Activated CD4-positive, alpha-beta memory T cell treated with anti-CD3 and anti-CD28 coated beads for 36 hours (primary cell): ENCODE measurements around the gene RYR2. TPM values are rescaled to one million over a fixed set of nuclear protein-coding genes. Genes with fewer than 3 reads are reported as not detected.
"Not testable (repeated sequence)": the region's sequence is repeated elsewhere in the genome, so short reads cannot be mapped to it uniquely, and the experiment has no call there.

Experiments
- CTCF ChIA-PET: fragments of 350-600 bp; sonication (Branson Sonifier 250); formaldehyde crosslinking; loops from one replicate; lab custom pipeline; 2021; ENCODE audit warnings: antibody characterized with exemption, inconsistent platforms; lab: Charles Lee
- POLR2A ChIA-PET: fragments of 350-600 bp; sonication (Branson Sonifier 250); formaldehyde crosslinking; loops from one replicate; lab custom pipeline; 2021; ENCODE audit warnings: antibody characterized with exemption; lab: Charles Lee
- DNase-seq: peaks from one replicate; pipeline ENCODE4 v3.0.0-alpha.2; 2020
- H3K27ac Mint-ChIP-seq: one replicate; pipeline ENCODE4 v1.8.0; 2021; ENCODE audit warnings: mixed read lengths
- H3K27me3 Mint-ChIP-seq: one replicate; pipeline ENCODE4 v1.8.0; 2021; ENCODE audit warnings: mixed read lengths
- H3K36me3 Mint-ChIP-seq: one replicate; pipeline ENCODE4 v1.8.0; 2021; ENCODE audit warnings: mixed read lengths
- H3K4me1 Mint-ChIP-seq: one replicate; pipeline ENCODE4 v1.8.0; 2021; ENCODE audit warnings: low read depth, mixed read lengths
- H3K4me3 Mint-ChIP-seq: one replicate; pipeline ENCODE4 v1.8.0; 2021; ENCODE audit warnings: mild to moderate bottlenecking, mixed read lengths
- H3K9me3 Mint-ChIP-seq: one replicate; pipeline ENCODE4 v1.8.0; 2021; ENCODE audit warnings: mixed read lengths
- intact Hi-C: fragments of 100-400 bp; cut with micrococcal nuclease; formaldehyde crosslinking; loops from one replicate; pipeline ENCODE4 v1.15.1; 2023
- total RNA-seq, 2 experiments: library from RNA; stranded (reverse); gene quantifications; one replicate each; pipeline ENCODE4 v1.2.3, GENCODE V29; 2021

The RYR2 gene
- total RNA-seq, 2 experiments from 2014 or later = 0.02 TPM

GRCh38 chr1:237267743-237268142 is 225.8 kb downstream of the RYR2 start:
- Mint-ChIP-seq H3K36me3 (no peaks in the 10 kb centered on the region), H3K9me3 (no peaks in the 10 kb centered on the region), H3K4me3 (no peak overlapping the region), H3K27me3 (peaks cover 8% of the 10 kb centered on the region), H3K27ac (no peak overlapping the region), H3K4me1 (peaks cover 15% of the 10 kb centered on the region)
- intact Hi-C loops = loop anchor here (5.0 kb wide), 1 partner anchor 240 kb away; no protein-coding TSS in a partner anchor
- CTCF ChIA-PET = no interaction called here
- DNase-seq = no peak
- POLR2A ChIA-PET = no interaction called here

- H3K4me1 Mint-ChIP-seq = peaks cover 15% of the 10 kb centered on the region
- no peak overlapping the region for H3K27ac Mint-ChIP-seq
- POLR2A ChIA-PET = no interaction called here
- intact Hi-C loops = loop anchor here (5.0 kb wide), 1 partner anchor 237 kb away; no protein-coding TSS in a partner anchor
- no peaks in the 10 kb centered on the region for H3K9me3 Mint-ChIP-seq
- CTCF ChIA-PET = no interaction called here
- DNase-seq = no peak
- H3K4me3 Mint-ChIP-seq = no peak overlapping the region
- H3K27me3 Mint-ChIP-seq = peaks cover 7% of the 10 kb centered on the region
- no peaks in the 10 kb centered on the region for H3K36me3 Mint-ChIP-seq
Observed at GRCh38 chr1:237269938-237270337, 228.0 kb downstream of the RYR2 start.

GRCh38 chr1:237270353-237270752 is 228.4 kb downstream of the RYR2 start:
- peaks cover 15% of the 10 kb centered on the region for H3K4me1 Mint-ChIP-seq
- intact Hi-C loops = no loop called here
- CTCF ChIA-PET = no interaction called here
- no peaks in the 10 kb centered on the region for H3K36me3 Mint-ChIP-seq
- H3K27ac Mint-ChIP-seq = no peak overlapping the region
- DNase-seq = no peak
- H3K4me3 Mint-ChIP-seq = no peak overlapping the region
- H3K9me3 Mint-ChIP-seq = no peaks in the 10 kb centered on the region
- POLR2A ChIA-PET = no interaction called here
- peaks cover 6% of the 10 kb centered on the region for H3K27me3 Mint-ChIP-seq

GRCh38 chr1:237277994-237278393 is 236.0 kb downstream of the RYR2 start:
- H3K27ac Mint-ChIP-seq, DNase-seq, POLR2A ChIA-PET, H3K36me3 Mint-ChIP-seq, CTCF ChIA-PET, H3K4me3 Mint-ChIP-seq, H3K9me3 Mint-ChIP-seq, intact Hi-C loops, H3K27me3 Mint-ChIP-seq, H3K4me1 Mint-ChIP-seq: not testable (repeated sequence)

GRCh38 chr1:237279629-237280028 is 237.6 kb downstream of the RYR2 start:
- DNase-seq = no peak
- H3K27me3 Mint-ChIP-seq = peaks cover 2% of the 10 kb centered on the region
- no peaks in the 10 kb centered on the region for H3K9me3 Mint-ChIP-seq
- no peak overlapping the region for H3K27ac Mint-ChIP-seq
- no peaks in the 10 kb centered on the region for H3K4me1 Mint-ChIP-seq
- ChIA-PET POLR2A (no interaction called here), CTCF (no interaction called here)
- intact Hi-C loops = no loop called here
- H3K36me3 Mint-ChIP-seq = no peaks in the 10 kb centered on the region
- H3K4me3 Mint-ChIP-seq = no peak overlapping the region

- no peaks in the 10 kb centered on the region for H3K9me3 Mint-ChIP-seq
- ChIA-PET POLR2A (no interaction called here), CTCF (interaction anchor here (0.6 to 0.7 kb wide), 2 partner anchors 9 to 16 kb away, joined by 3 read pairs; no protein-coding TSS in a partner anchor)
- H3K27ac Mint-ChIP-seq = no peak overlapping the region
- no peak for DNase-seq
- H3K4me3 Mint-ChIP-seq = no peak overlapping the region
- no peaks in the 10 kb centered on the region for H3K36me3 Mint-ChIP-seq
- peaks cover 2% of the 10 kb centered on the region for H3K27me3 Mint-ChIP-seq
- intact Hi-C loops = no loop called here
- H3K4me1 Mint-ChIP-seq = no peaks in the 10 kb centered on the region
Observed at GRCh38 chr1:237281481-237281880, 239.5 kb downstream of the RYR2 start.

- Mint-ChIP-seq H3K27ac (no peak overlapping the region), H3K4me3 (no peak overlapping the region), H3K27me3 (peaks cover 2% of the 10 kb centered on the region), H3K36me3 (no peaks in the 10 kb centered on the region), H3K9me3 (no peaks in the 10 kb centered on the region), H3K4me1 (no peaks in the 10 kb centered on the region)
- intact Hi-C loops = no loop called here
- CTCF ChIA-PET = no interaction called here
- no peak for DNase-seq
- POLR2A ChIA-PET = no interaction called here
Observed at GRCh38 chr1:237282208-237282783, 240.3 kb downstream of the RYR2 start.

- peaks cover 8% of the 10 kb centered on the region for H3K27me3 Mint-ChIP-seq
- H3K36me3 Mint-ChIP-seq = no peaks in the 10 kb centered on the region
- no peak overlapping the region for H3K4me3 Mint-ChIP-seq
- ChIA-PET POLR2A (no interaction called here), CTCF (no interaction called here)
- no peak overlapping the region for H3K27ac Mint-ChIP-seq
- H3K9me3 Mint-ChIP-seq = no peaks in the 10 kb centered on the region
- intact Hi-C loops = no loop called here
- no peaks in the 10 kb centered on the region for H3K4me1 Mint-ChIP-seq
- DNase-seq = no peak
Observed at GRCh38 chr1:237287876-237288521, 246.0 kb downstream of the RYR2 start.

GRCh38 chr1:237293804-237294203 is 251.8 kb downstream of the RYR2 start:
- DNase-seq = no peak
- ChIA-PET POLR2A (no interaction called here), CTCF (no interaction called here)
- Mint-ChIP-seq H3K36me3 (no peaks in the 10 kb centered on the region), H3K4me3 (no peak overlapping the region), H3K27me3 (peaks cover 6% of the 10 kb centered on the region), H3K27ac (no peak overlapping the region), H3K4me1 (no peaks in the 10 kb centered on the region), H3K9me3 (no peaks in the 10 kb centered on the region)
- intact Hi-C loops = no loop called here

GRCh38 chr1:237296861-237297260 is 254.9 kb downstream of the RYR2 start:
- no peaks in the 10 kb centered on the region for H3K4me1 Mint-ChIP-seq
- ChIA-PET POLR2A (no interaction called here), CTCF (no interaction called here)
- H3K9me3 Mint-ChIP-seq = no peaks in the 10 kb centered on the region
- H3K27ac Mint-ChIP-seq = no peak overlapping the region
- intact Hi-C loops = no loop called here
- no peak overlapping the region for H3K4me3 Mint-ChIP-seq
- H3K27me3 Mint-ChIP-seq = no peaks in the 10 kb centered on the region
- no peak for DNase-seq
- no peaks in the 10 kb centered on the region for H3K36me3 Mint-ChIP-seq

- POLR2A ChIA-PET = no interaction called here
- Mint-ChIP-seq H3K36me3 (no peaks in the 10 kb centered on the region), H3K27me3 (peaks cover 2% of the 10 kb centered on the region)
Observed at GRCh38 chr1:237300642-237301041, 258.7 kb downstream of the RYR2 start.

GRCh38 chr1:237303929-237304328 is 261.9 kb downstream of the RYR2 start:
- intact Hi-C loops = no loop called here
- no peak overlapping the region for H3K27ac Mint-ChIP-seq
- H3K36me3 Mint-ChIP-seq = no peaks in the 10 kb centered on the region
- DNase-seq = no peak
- H3K4me3 Mint-ChIP-seq = no peak overlapping the region
- H3K4me1 Mint-ChIP-seq = no peaks in the 10 kb centered on the region
- POLR2A ChIA-PET = no interaction called here
- H3K9me3 Mint-ChIP-seq = no peaks in the 10 kb centered on the region
- CTCF ChIA-PET = no interaction called here
- H3K27me3 Mint-ChIP-seq = peaks cover 2% of the 10 kb centered on the region

More at GRCh38 chr1:237300642-237301041, 258.7 kb downstream of the RYR2 start:
- H3K9me3 Mint-ChIP-seq = no peaks in the 10 kb centered on the region
- no peak overlapping the region for H3K4me3 Mint-ChIP-seq
- intact Hi-C loops = no loop called here
- no peak for DNase-seq
- no peaks in the 10 kb centered on the region for H3K4me1 Mint-ChIP-seq
- H3K27ac Mint-ChIP-seq = no peak overlapping the region
- CTCF ChIA-PET = no interaction called here

- no peak overlapping the region for H3K4me3 Mint-ChIP-seq
- CTCF ChIA-PET = no interaction called here
Observed at GRCh38 chr1:237306726-237307125, 264.7 kb downstream of the RYR2 start.

More at GRCh38 chr1:237306726-237307125, 264.7 kb downstream of the RYR2 start:
- H3K9me3 Mint-ChIP-seq = no peaks in the 10 kb centered on the region
- POLR2A ChIA-PET = no interaction called here
- H3K36me3 Mint-ChIP-seq = no peaks in the 10 kb centered on the region
- H3K4me1 Mint-ChIP-seq = no peaks in the 10 kb centered on the region
- DNase-seq = no peak
- H3K27ac Mint-ChIP-seq = no peak overlapping the region
- H3K27me3 Mint-ChIP-seq = peaks cover 2% of the 10 kb centered on the region
- intact Hi-C loops = no loop called here
